Measurements from ENCODE around the gene DAB1.

Gene DAB1

GRCh38 chr1:57111175-57111574, 312.7 kb downstream of the DAB1 start:
- DNase-seq (ENCODE audit: extremely low read depth, low read depth): no peak
- no peak for TF ChIP-seq CTCF (IDR thresholded peaks at IDR 0.05; ENCODE audit: low read depth, low read length)

- no peak for TF ChIP-seq CTCF (IDR thresholded peaks at IDR 0.05; ENCODE audit: low read depth, low read length)
- DNase-seq (ENCODE audit: extremely low read depth, low read depth): no peak
Measured at GRCh38 chr1:57109883-57110282, 314.0 kb downstream of the DAB1 start.

GRCh38 chr1:57109247-57109646, 314.6 kb downstream of the DAB1 start:
- no peak for DNase-seq (ENCODE audit: extremely low read depth, low read depth)
- TF ChIP-seq CTCF (IDR thresholded peaks at IDR 0.05; ENCODE audit: low read depth, low read length): no peak

GRCh38 chr1:57106296-57106695, 317.6 kb downstream of the DAB1 start:
- DNase-seq (ENCODE audit: extremely low read depth, low read depth): no peak
- TF ChIP-seq CTCF (IDR thresholded peaks at IDR 0.05; ENCODE audit: low read depth, low read length): no peak

GRCh38 chr1:57102561-57103326, 321.1 kb downstream of the DAB1 start:
- TF ChIP-seq CTCF (IDR thresholded peaks at IDR 0.05; ENCODE audit: low read depth, low read length): no peak
- DNase-seq (ENCODE audit: extremely low read depth, low read depth): no peak

- no peak for TF ChIP-seq CTCF (IDR thresholded peaks at IDR 0.05; ENCODE audit: low read depth, low read length)
- DNase-seq (ENCODE audit: extremely low read depth, low read depth): no peak
Measured at GRCh38 chr1:57101209-57101608, 322.7 kb downstream of the DAB1 start.

- DNase-seq (ENCODE audit: extremely low read depth, low read depth): no peak
- TF ChIP-seq CTCF (IDR thresholded peaks at IDR 0.05; ENCODE audit: low read depth, low read length): no peak
Measured at GRCh38 chr1:57094749-57095148, 329.1 kb downstream of the DAB1 start.
